BJ (cell line): ENCODE data around the gene COP1. TPM values are rescaled to one million over a fixed set of nuclear protein-coding genes. Genes with fewer than 3 reads are reported as not detected.
"Not testable (repeated sequence)": the region's sequence is repeated elsewhere in the genome, so short reads cannot be mapped to it uniquely, and the experiment has no call there.

Experiments
- CTCF ChIA-PET: fragments of 350-600 bp; formaldehyde crosslinking; extraction: SDS; loops from one replicate; lab custom pipeline; 2021; ENCODE audit warnings: antibody characterized with exemption, inconsistent platforms; lab: Yijun Ruan, JAX
- POLR2A ChIA-PET: fragments of 300-600 bp; sonication (Branson Sonifier 250); formaldehyde crosslinking; extraction: SDS; loops from one replicate; lab custom pipeline; 2021; ENCODE audit warnings: antibody characterized with exemption; lab: Charles Lee
- DNase-seq: peaks from one replicate; pipeline ENCODE4 v3.0.0-alpha.2; 2011; ENCODE audit warnings: low read depth
- H3K27me3 ChIP-seq: 2 replicates; pipeline ENCODE4 v1.6.0; 2011; ENCODE audit warnings: low read length; ENCODE audit not compliant: control insufficient read depth, insufficient read depth
- H3K36me3 ChIP-seq: 2 replicates; pipeline ENCODE4 v1.5.1; 2011; ENCODE audit warnings: low read length; ENCODE audit not compliant: control insufficient read depth, insufficient read depth
- H3K4me3 ChIP-seq: 2 replicates; pipeline ENCODE4 v1.5.1; 2011; ENCODE audit warnings: low read depth, mild to moderate bottlenecking, control low read depth, low read length
- CTCF ChIP-seq: IDR thresholded peaks from 2 replicates; pipeline ENCODE4 v1.5.1; 2011; ENCODE audit warnings: low read depth, mild to moderate bottlenecking, control low read depth, inconsistent platforms, low read length, moderate library complexity; ENCODE audit not compliant: insufficient read depth
- polyA plus RNA-seq: library from polyadenylated mRNA; depleted of rRNA; stranded (reverse); fragments of >200 nt; gene quantifications from 2 replicates; pipeline ENCODE4 v1.2.3, GENCODE V29; 2011

Gene COP1
- polyA plus RNA-seq, 1 experiment: 14.8 TPM

- Histone ChIP-seq H3K4me3 (no peak overlapping the region), H3K36me3 (peaks cover 3% of the 10 kb centered on the region), H3K27me3 (no peaks in the 10 kb centered on the region)
- ChIA-PET POLR2A (no interaction called here), CTCF (no interaction called here)
- no peak for DNase-seq
- no peak for TF ChIP-seq CTCF
These were observed 105.0 kb downstream of the COP1 start for GRCh38 chr1:176101951-176102642.

DNA sequence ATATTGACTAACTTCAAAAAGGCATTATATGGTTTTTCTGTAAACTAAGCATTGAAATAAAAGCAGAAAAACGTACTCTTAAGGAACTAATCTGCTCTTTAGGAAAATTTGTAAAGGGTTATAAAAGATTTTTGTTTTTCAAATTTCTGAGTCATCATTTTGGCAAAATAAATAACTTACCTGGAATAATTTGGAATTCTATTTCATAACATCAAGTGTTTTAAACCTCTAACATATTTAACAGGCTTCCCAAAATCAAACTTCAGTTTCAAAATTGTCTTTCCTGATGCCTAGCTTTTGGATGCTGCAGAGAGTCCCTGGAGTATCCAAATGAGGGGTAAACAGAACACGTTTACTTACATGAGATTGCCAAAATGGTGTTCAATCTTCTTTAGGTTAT lies 108.5 kb downstream of the COP1 start:
- ChIA-PET CTCF (no interaction called here), POLR2A (no interaction called here)
- no peak for DNase-seq
- Histone ChIP-seq H3K36me3 (peaks cover 5% of the 10 kb centered on the region), H3K4me3 (no peak overlapping the region), H3K27me3 (no peaks in the 10 kb centered on the region)
- TF ChIP-seq CTCF: no peak

GRCh38 chr1:176096015-176096414 lies 111.1 kb downstream of the COP1 start:
- no peak for TF ChIP-seq CTCF
- ChIA-PET CTCF (no interaction called here), POLR2A (no interaction called here)
- no peak overlapping the region for H3K4me3 ChIP-seq
- DNase-seq: no peak
- H3K27me3 ChIP-seq: no peaks in the 10 kb centered on the region
- peaks cover 5% of the 10 kb centered on the region for H3K36me3 ChIP-seq

DNA sequence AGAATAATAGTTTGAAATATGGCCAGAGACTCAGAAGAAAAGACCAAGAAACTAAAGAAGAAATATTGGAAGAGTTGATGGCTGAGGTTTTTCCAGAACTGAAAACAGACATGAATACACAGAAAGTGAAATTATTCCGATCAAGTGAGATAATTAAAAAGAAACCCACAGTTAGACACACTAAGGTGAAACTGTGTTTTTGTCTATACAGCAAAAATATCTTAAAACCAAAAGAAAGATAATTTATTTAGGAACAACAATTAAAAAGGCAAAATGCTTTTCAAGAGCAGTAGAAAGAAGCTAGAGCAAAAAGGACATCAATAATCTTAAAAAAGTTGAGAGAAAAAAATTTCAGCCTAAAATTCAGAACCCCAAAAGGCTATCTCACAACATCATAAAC lies 116.3 kb downstream of the COP1 start:
- CTCF ChIA-PET: no interaction called here
- no peaks in the 10 kb centered on the region for H3K36me3 ChIP-seq

DNA sequence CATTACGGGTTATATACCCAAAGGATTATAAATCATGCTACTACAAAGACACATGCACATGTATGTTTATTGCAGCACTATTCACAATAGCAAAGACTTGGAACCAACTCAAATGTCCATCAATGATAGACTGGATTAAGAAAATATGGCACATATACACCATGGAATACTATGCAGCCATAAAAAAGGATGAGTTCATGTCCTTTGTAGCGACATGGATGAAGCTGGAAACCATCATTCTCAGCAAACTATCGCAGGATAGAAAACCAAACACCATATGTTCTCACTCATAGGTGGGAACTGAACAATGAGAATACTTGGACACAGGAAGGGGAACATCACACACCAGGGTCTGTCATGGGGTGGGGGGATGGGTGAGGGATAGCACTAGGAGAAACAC lies 119.3 kb downstream of the COP1 start:
- H3K4me3 ChIP-seq, POLR2A ChIA-PET, H3K27me3 ChIP-seq, DNase-seq, CTCF ChIA-PET, H3K36me3 ChIP-seq: not testable (repeated sequence)

More for the DNA sequence above, 116.3 kb downstream of the COP1 start:
- DNase-seq: no peak
- H3K4me3 ChIP-seq: no peak overlapping the region
- H3K27me3 ChIP-seq: no peaks in the 10 kb centered on the region
- POLR2A ChIA-PET: no interaction called here
- TF ChIP-seq CTCF: no peak
